H54 (cell line): ENCODE results near the gene TCEAL7.
A peak's percentile ranks its signal among the peaks of the same experiment; 100 is the strongest.
"Not testable (repeated sequence)": the region's sequence is repeated elsewhere in the genome, so short reads cannot be mapped to it uniquely, and the experiment has no call there.

Experiments used
- DNase-seq: peaks from one replicate; pipeline ENCODE4 v3.0.0; 2011; ENCODE audit warnings: low spot score, mixed read lengths; ENCODE audit not compliant: insufficient read length
- FAIRE-seq: peaks from 3 replicates; lab custom pipeline; 2011; peaks lifted over from hg19 to GRCh38; lab: Jason Lieb, UNC
- POLR2A ChIP-seq: IDR thresholded peaks from 2 replicates; pipeline ENCODE4 v1.6.1; 2011; ENCODE audit warnings: low read depth, mild to moderate bottlenecking, low read length

Gene TCEAL7

GRCh38 chrX:103329991-103330390 lies at the start of gene TCEAL7:
Gene TCEAL7 (plus strand): TSS chrX:103330239. CDS start chrX:103331404, 1,165 bp downstream.
- TF ChIP-seq POLR2A: no peak
- DNase-seq (no peak), FAIRE-seq (no peak)

- TF ChIP-seq POLR2A: no peak
- DNase-seq: no peak
- FAIRE-seq: no peak
These were observed 36.9 kb upstream of the TCEAL7 start for GRCh38 chrX:103293118-103293517.

- no peak for DNase-seq
- no peak for FAIRE-seq
- no peak for TF ChIP-seq POLR2A
These were observed 25.3 kb upstream of the TCEAL7 start for GRCh38 chrX:103304705-103305104.

GRCh38 chrX:103305666-103306065 lies 24.4 kb upstream of the TCEAL7 start:
- DNase-seq, FAIRE-seq: not testable (repeated sequence)

GRCh38 chrX:103309860-103310554 lies 20.0 kb upstream of the TCEAL7 start:
- DNase-seq (no peak), FAIRE-seq (no peak)

GRCh38 chrX:103310555-103311398 lies 19.3 kb upstream of the TCEAL7 start, which contains the start of gene BEX2:
Gene BEX2 (minus strand): TSS chrX:103310990. CDS start chrX:103309976, 1,014 bp downstream.
- FAIRE-seq (no peak), DNase-seq (peak; percentile 27)
- no peak for TF ChIP-seq POLR2A

More at GRCh38 chrX:103309860-103310554, 20.0 kb upstream of the TCEAL7 start:
- no peak for TF ChIP-seq POLR2A

- TF ChIP-seq POLR2A: no peak
- no peak for DNase-seq
- no peak for FAIRE-seq
These were observed 18.6 kb upstream of the TCEAL7 start for GRCh38 chrX:103311399-103311780.

DNA sequence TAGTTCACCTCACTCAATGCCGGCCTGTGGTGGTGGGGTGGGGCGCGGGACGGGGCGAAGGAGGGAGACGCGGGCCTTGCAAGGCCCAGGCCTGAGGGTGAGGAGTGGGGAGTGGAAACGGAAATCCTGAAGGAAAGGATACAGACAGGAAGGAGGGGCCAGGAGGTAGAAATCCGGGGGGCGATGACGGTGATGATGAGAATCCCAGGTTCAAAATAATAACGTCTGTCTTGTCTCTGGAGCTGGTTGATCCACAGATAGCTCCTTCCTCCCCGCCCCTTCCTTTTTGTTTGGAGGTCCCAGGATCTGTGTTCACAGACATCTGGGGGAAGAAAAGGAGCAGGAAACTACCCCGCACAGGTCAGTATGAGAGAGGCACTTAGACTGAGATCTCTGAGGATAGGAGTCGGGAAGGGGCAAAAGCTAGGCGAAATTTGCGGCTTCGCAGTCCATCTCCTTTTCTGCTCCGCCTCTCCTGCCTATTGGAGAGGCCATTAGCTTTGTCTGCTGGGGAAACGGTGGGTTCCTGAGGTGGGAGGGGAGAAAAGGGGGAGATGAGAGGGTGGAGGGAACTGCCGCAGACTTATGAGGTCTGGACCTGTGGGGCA lies 746 bp downstream of the TCEAL7 start:
- no peak for TF ChIP-seq POLR2A
- DNase-seq (no peak), FAIRE-seq (no peak)

DNA sequence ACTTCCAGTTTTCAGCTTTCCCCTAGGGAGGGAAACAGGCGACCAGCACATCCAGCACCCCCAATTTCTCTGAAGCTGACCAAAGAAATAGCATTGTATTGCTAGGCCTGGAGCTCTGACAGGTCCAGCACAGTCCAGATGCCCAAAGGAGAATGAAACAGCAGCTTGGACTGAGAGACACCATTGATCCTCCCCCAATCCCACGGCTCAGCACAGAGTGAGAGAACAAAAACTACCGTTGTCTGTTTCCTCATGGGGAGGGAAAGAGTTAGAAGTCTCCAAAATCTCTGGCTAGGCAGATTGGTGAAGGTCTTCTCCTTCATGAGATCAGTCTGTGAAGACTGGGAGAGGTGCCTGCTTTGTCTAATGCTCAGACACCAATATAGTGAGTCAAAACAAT lies 8.6 kb downstream of the TCEAL7 start:
- no peak for TF ChIP-seq POLR2A
- no peak for FAIRE-seq
- DNase-seq: no peak

GRCh38 chrX:103343105-103343504 lies 13.1 kb downstream of the TCEAL7 start:
- FAIRE-seq (peak; percentile 62), DNase-seq (no peak)
- no peak for TF ChIP-seq POLR2A

DNA sequence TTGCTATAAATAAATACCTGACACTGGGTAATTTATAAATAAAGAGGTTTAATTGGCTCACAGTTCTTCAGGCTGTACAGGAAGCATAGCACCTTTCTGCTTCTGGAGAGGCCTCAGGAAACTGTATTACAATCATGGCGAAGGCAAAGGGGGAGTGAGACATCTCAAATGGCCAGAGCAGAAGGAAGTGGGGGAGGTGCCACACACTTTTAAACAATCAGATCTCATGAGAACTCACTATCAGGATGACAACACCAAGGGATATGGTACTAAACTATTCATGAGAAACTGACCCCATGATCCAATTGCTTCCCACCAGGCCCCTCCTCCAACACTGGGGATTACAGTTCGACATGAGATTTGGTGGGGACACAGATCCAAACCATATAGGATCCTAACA lies 14.6 kb downstream of the TCEAL7 start:
- no peak for DNase-seq
- FAIRE-seq: no peak
- no peak for TF ChIP-seq POLR2A

DNA sequence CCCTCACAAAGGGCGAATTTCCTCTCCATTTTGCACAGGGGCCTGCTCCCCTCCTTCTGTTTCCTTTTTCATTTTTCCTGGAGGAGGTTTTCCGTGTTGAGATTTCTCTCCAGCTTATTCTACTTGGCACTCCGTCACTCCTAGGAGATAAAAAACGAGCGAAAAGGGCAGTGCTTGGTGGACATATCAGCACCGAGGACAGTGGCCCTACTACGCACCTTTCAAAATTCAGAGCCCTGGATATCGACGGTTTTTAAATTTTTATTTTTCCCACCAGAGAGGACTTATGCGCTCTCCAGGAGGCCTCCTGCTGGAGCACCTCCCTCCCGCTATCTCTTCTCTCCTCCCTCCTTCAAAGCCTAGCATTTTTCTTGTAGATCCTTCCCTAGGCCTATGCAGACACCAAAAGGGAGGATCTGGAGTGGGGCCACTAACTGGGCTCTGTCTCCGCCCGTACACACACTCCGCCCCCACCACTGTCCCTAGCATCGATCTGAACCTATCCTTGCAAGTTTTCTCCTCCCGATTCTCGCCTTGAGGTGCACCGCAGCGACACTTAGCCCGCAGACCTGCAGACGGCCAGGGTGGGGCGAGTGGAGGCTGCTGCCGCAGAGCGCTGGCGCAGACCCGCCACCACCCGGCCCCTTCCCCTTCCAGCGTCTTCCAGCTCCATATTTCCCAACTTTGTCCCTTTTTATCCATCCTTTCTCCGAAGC lies 17.8 kb downstream of the TCEAL7 start:
- DNase-seq (no peak), FAIRE-seq (no peak)
- TF ChIP-seq POLR2A: no peak

GRCh38 chrX:103356130-103356798 lies 26.2 kb downstream of the TCEAL7 start, which contains the start of gene TCEAL9:
Gene TCEAL9 (plus strand): TSS chrX:103356506. CDS start chrX:103357685, 1,179 bp downstream.
- DNase-seq (no peak), FAIRE-seq (peak; percentile 96)
- TF ChIP-seq POLR2A: peak; percentile 70
